ENCODE results near the gene RRN3. TPM values are rescaled to one million over a fixed set of nuclear protein-coding genes. Genes with fewer than 3 reads are reported as not detected.
"Not testable (repeated sequence)": the region's sequence is repeated elsewhere in the genome, so short reads cannot be mapped to it uniquely, and the experiment has no call there.

Gene RRN3
- polyA plus RNA-seq, 4 donors, result 12.5 to 37.9 (median 15.8) TPM

DNA sequence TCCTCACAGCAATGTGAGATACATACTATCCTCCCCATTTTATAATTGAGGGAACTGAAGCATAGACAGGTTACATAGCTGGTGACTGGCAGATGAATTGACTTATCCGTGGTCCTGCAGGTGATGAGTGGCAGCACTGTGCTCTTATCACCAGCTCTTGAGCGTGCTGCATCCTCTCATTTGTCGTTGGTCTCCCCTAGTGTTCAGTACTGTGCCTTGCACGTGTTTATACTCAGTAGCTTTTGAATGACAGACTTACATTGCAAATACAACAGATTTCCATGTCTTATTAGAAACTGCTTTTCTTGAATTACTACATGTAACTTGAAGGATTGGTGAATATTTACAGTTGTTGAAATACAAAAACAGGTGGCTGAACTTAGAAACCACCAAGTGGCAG lies 71.9 kb downstream of the RRN3 start:
- H3K36me3 ChIP-seq (ENCODE audit: control insufficient read depth in 3 of 3, insufficient read depth in 2 of 3, low read depth in 1 of 3, low read length in 3 of 3), result peaks cover 18 to 63% (median 25%) of the 10 kb centered on the region in 3 donors
- peak; percentile 70 to 75 for DNase-seq
- H3K4me1 ChIP-seq (ENCODE audit: control insufficient read depth in 3 of 3, insufficient read depth in 2 of 3, low read depth in 1 of 3, low read length in 2 of 3); H3K27ac ChIP-seq (ENCODE audit: low read depth in 1 of 3, low read length in 2 of 3); H3K4me3 ChIP-seq (ENCODE audit: low read depth in 1 of 3, low read length in 3 of 3); H3K27me3 ChIP-seq (ENCODE audit: control insufficient read depth in 3 of 3, insufficient read depth in 3 of 3, low read length in 3 of 3); H3K9me3 ChIP-seq (ENCODE audit: control insufficient read depth in 2 of 2, insufficient read depth in 1 of 2, low read depth in 1 of 2, low read length in 1 of 2); FAIRE-seq: not testable (repeated sequence)
- WGBS, 3 donors, result 8 to 19% (median 13%) methylated on average over 4 of the region's 4 CpGs

DNA sequence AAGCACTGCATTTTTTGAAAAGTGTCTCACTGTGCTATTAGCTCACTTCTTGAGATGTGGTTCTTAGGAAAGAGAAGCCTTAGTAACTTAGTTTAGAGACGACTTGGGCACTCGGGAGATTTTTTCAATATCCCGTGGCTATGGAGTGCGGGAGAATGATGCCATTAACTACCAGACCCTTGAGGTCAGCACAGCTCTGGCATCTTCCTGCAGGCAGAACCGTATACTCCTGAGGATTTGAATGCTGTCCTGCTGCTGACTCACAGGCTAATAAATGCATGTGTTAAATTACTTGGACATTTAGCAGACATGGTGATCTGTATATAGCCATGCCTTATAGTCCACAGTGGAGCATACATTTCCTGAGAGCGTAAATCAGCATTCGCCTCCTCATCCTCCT lies 72.6 kb downstream of the RRN3 start:
- FAIRE-seq; H3K4me3 ChIP-seq (ENCODE audit: low read depth in 1 of 3, low read length in 3 of 3); DNase-seq; H3K4me1 ChIP-seq (ENCODE audit: control insufficient read depth in 3 of 3, insufficient read depth in 2 of 3, low read depth in 1 of 3, low read length in 2 of 3); H3K27ac ChIP-seq (ENCODE audit: low read depth in 1 of 3, low read length in 2 of 3); H3K9me3 ChIP-seq (ENCODE audit: control insufficient read depth in 2 of 2, insufficient read depth in 1 of 2, low read depth in 1 of 2, low read length in 1 of 2); H3K27me3 ChIP-seq (ENCODE audit: control insufficient read depth in 3 of 3, insufficient read depth in 3 of 3, low read length in 3 of 3): not testable (repeated sequence)
- WGBS, 3 donors, result 82 to 84% (median 84%) methylated on average over 7 of the region's 7 CpGs
- H3K36me3 ChIP-seq (ENCODE audit: control insufficient read depth in 3 of 3, insufficient read depth in 2 of 3, low read depth in 1 of 3, low read length in 3 of 3), result peaks cover 18 to 62% (median 25%) of the 10 kb centered on the region in 3 donors

DNA sequence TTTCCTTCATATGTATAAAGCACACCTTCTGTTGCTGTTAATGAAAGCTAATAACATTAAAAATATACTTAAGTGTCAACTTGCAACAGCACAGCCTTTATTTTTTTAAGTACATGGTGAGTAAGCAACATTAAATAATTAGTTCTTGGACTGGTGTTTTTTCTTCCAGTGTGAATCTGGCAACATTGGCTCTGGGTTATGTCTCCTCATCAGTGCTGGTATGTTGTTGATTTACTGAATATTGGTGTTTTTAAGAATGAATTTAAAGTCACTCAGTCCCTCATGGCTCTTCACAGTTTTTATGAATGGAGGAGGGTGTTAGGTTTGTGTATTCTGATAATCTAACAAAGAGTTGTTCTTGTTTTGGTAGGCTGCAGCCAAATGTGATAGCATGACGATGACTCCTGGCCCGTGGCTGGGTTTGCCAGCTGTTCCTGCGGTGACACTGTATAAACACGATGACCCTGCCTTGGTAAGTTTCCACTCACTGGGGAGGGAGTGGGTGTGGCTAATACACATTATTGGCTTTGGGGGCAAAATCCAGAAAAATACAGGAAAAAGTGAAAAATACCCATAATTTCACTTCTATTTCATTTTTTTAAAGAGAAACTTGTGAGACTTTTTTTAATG lies 77.0 kb downstream of the RRN3 start:
- 21 to 32% (median 28%) methylated on average over 4 of the region's 4 CpGs for WGBS, 3 donors
- peak overlapping the region in 1 of 3 donors; percentile 24 for H3K27ac ChIP-seq (ENCODE audit: low read depth in 1 of 3, low read length in 2 of 3)
- not testable (repeated sequence) for H3K9me3 ChIP-seq (ENCODE audit: control insufficient read depth in 2 of 2, insufficient read depth in 1 of 2, low read depth in 1 of 2, low read length in 1 of 2); FAIRE-seq; H3K27me3 ChIP-seq (ENCODE audit: control insufficient read depth in 3 of 3, insufficient read depth in 3 of 3, low read length in 3 of 3); H3K4me3 ChIP-seq (ENCODE audit: low read depth in 1 of 3, low read length in 3 of 3); H3K4me1 ChIP-seq (ENCODE audit: control insufficient read depth in 3 of 3, insufficient read depth in 2 of 3, low read depth in 1 of 3, low read length in 2 of 3)
- H3K36me3 ChIP-seq (ENCODE audit: control insufficient read depth in 3 of 3, insufficient read depth in 2 of 3, low read depth in 1 of 3, low read length in 3 of 3), result peaks cover 12 to 59% (median 21%) of the 10 kb centered on the region in 3 donors
- DNase-seq, result peak; percentile 32 to 47

DNA sequence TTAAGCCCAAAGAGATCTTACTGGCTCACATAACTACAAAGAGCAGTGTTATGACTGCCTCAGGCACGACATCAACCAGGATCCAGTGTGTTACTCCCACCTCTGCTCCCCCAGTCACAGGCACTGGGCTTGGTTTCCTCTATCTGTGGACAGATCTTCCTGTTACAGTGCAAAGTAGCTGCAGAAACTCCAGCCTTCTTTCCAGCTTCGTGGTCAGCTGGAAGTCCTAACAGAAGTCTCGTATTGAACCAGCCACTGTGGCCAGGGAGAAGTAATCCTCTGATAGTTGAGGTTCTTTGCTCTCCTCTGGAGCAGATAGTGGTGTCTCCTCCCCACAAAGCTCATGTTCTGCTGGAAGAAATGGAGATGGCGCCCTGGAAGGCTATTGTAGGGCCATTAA lies 77.7 kb downstream of the RRN3 start:
- FAIRE-seq; DNase-seq; H3K4me3 ChIP-seq (ENCODE audit: low read depth in 1 of 3, low read length in 3 of 3); H3K27me3 ChIP-seq (ENCODE audit: control insufficient read depth in 3 of 3, insufficient read depth in 3 of 3, low read length in 3 of 3); H3K4me1 ChIP-seq (ENCODE audit: control insufficient read depth in 3 of 3, insufficient read depth in 2 of 3, low read depth in 1 of 3, low read length in 2 of 3); H3K9me3 ChIP-seq (ENCODE audit: control insufficient read depth in 2 of 2, insufficient read depth in 1 of 2, low read depth in 1 of 2, low read length in 1 of 2): not testable (repeated sequence)
- WGBS, 3 donors, result 72 to 86% (median 80%) methylated on average over 4 of the region's 4 CpGs
- Histone ChIP-seq H3K36me3 (ENCODE audit: control insufficient read depth in 3 of 3, insufficient read depth in 2 of 3, low read depth in 1 of 3, low read length in 3 of 3) (peaks cover 12 to 61% (median 20%) of the 10 kb centered on the region in 3 donors), H3K27ac (ENCODE audit: low read depth in 1 of 3, low read length in 2 of 3) (peak overlapping the region in 1 of 3 donors; percentile 58)

DNA sequence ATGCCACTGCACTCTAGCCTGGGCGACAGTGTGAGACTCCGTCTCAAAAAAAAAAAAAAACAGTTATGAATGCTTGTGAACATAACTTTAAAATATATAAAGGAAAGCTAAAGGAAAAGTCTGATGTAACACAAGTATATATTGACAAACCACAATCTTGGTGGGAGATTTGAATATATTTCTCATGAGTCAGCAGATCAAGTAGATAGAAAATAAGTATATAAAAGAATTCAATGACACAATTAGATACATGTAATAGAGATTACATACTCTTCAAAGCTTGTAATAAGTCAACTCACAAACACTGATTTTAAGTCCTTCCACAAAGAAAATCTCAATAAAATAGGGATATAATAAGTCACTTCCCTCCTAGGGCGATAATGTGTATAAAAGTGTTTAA lies 78.4 kb downstream of the RRN3 start:
- H3K27ac ChIP-seq (ENCODE audit: low read depth in 1 of 3, low read length in 2 of 3); FAIRE-seq: not testable (repeated sequence)

DNA sequence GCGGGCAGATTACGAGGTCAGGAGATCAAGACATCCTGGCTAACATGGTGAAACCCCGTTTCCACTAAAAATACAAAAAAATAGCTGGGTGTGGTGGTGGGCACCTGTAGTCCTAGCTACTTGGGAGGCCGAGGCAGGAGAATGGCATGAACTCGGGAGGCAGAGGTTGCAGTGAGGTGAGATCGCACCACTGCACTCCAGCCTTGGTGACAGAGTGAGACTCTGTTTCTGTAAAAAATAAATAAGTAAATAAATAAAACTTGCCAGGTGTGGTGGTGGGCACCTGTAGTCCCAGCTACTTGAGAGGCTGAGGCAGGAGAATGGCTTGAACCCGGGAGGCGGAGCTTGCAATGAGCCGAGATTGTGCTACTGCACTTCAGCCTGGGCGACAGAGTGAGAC lies 81.1 kb downstream of the RRN3 start:
- not testable (repeated sequence) for DNase-seq; H3K27me3 ChIP-seq (ENCODE audit: control insufficient read depth in 3 of 3, insufficient read depth in 3 of 3, low read length in 3 of 3); H3K4me1 ChIP-seq (ENCODE audit: control insufficient read depth in 3 of 3, insufficient read depth in 2 of 3, low read depth in 1 of 3, low read length in 2 of 3); H3K9me3 ChIP-seq (ENCODE audit: control insufficient read depth in 2 of 2, insufficient read depth in 1 of 2, low read depth in 1 of 2, low read length in 1 of 2); H3K4me3 ChIP-seq (ENCODE audit: low read depth in 1 of 3, low read length in 3 of 3); FAIRE-seq; H3K27ac ChIP-seq (ENCODE audit: low read depth in 1 of 3, low read length in 2 of 3)
- 95 to 97% (median 96%) methylated on average over 10 of the region's 10 CpGs for WGBS, 3 donors
- H3K36me3 ChIP-seq (ENCODE audit: control insufficient read depth in 3 of 3, insufficient read depth in 2 of 3, low read depth in 1 of 3, low read length in 3 of 3), result peaks cover under 1 to 44% (median 12%) of the 10 kb centered on the region in 3 donors

More for the DNA sequence above, 78.4 kb downstream of the RRN3 start:
- H3K4me3 ChIP-seq (ENCODE audit: low read depth in 1 of 3, low read length in 3 of 3); H3K9me3 ChIP-seq (ENCODE audit: control insufficient read depth in 2 of 2, insufficient read depth in 1 of 2, low read depth in 1 of 2, low read length in 1 of 2); DNase-seq; H3K4me1 ChIP-seq (ENCODE audit: control insufficient read depth in 3 of 3, insufficient read depth in 2 of 3, low read depth in 1 of 3, low read length in 2 of 3); H3K27me3 ChIP-seq (ENCODE audit: control insufficient read depth in 3 of 3, insufficient read depth in 3 of 3, low read length in 3 of 3): not testable (repeated sequence)
- H3K36me3 ChIP-seq (ENCODE audit: control insufficient read depth in 3 of 3, insufficient read depth in 2 of 3, low read depth in 1 of 3, low read length in 3 of 3), result peaks cover 12 to 54% (median 19%) of the 10 kb centered on the region in 3 donors
- WGBS, 3 donors, result 95 to 99% (median 98%) methylated on average over 3 of the region's 3 CpGs

Other genes with a start within 250 kb of the RRN3 start
- gene NPIPA1, start 156.8 kb downstream of the RRN3 start, polyA plus RNA-seq, result 10 to 100 TPM; 20.8 to 86.4 (median 46.8) TPM
- 100 to 1,000 TPM; 116 to 181 (median 149) TPM for gene PDXDC1, start 119.2 kb downstream of the RRN3 start, polyA plus RNA-seq
- 10 to 100 TPM; 12.1 to 36.2 (median 23.9) TPM for gene NTAN1, start 38.2 kb downstream of the RRN3 start, polyA plus RNA-seq

Measured in small intestine (tissue), 7 donors.